B cell (primary cell): ENCODE data around the gene RBM20.

Source experiments
- EZH2 ChIP-seq: IDR thresholded peaks from 2 replicates; pipeline ENCODE4 v1.6.1; 2012; ENCODE audit warnings: borderline replicate concordance, low read depth, mild to moderate bottlenecking, moderate library complexity, low read length; ENCODE audit not compliant: insufficient read depth, poor library complexity, severe bottlenecking
- TF ChIP-seq, protein P1 (sequence below): fragments of 200-600 bp; IDR thresholded peaks from one replicate; pipeline ENCODE4 v1.8.0; 2022; ENCODE audit warnings: antibody characterized with exemption, mild to moderate bottlenecking

DNA sequence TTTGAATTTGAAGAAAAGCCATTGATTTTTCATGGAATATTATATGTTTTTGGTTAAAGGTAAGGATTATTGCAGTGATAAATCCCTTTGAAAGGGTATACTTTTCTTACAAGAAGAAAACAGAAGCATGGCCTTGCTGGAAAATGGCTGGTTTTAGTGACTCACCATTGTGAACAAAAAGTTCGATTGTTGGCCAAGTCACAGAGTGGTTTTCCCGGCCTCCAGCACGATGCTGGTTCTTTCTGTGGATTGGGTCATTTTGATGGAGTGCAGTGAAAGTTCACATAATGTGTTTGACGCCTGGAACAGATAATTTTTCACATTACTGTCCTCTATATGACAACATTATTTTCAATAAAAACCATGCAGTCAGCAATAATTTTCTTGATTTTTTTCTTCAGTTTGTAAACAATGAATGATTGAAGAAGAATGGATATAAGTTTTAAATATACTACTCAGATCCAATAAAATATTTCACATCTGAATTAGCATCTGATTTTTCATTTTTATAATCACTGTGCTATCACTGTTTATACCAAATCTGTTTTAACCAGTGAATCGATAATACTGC, 60.9 kb downstream of the RBM20 start:
- TF ChIP-seq EZH2 = no peak
- TF ChIP-seq, protein P1, sequence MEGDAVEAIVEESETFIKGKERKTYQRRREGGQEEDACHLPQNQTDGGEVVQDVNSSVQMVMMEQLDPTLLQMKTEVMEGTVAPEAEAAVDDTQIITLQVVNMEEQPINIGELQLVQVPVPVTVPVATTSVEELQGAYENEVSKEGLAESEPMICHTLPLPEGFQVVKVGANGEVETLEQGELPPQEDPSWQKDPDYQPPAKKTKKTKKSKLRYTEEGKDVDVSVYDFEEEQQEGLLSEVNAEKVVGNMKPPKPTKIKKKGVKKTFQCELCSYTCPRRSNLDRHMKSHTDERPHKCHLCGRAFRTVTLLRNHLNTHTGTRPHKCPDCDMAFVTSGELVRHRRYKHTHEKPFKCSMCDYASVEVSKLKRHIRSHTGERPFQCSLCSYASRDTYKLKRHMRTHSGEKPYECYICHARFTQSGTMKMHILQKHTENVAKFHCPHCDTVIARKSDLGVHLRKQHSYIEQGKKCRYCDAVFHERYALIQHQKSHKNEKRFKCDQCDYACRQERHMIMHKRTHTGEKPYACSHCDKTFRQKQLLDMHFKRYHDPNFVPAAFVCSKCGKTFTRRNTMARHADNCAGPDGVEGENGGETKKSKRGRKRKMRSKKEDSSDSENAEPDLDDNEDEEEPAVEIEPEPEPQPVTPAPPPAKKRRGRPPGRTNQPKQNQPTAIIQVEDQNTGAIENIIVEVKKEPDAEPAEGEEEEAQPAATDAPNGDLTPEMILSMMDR = no peak
